Ascending aorta (tissue), 2 donors: ENCODE results near the gene APOO. TPM values are rescaled to one million over a fixed set of nuclear protein-coding genes. Genes with fewer than 3 reads are reported as not detected.

Experiments
- DNase-seq, 2 donors: peaks; one replicate each; pipeline ENCODE4 v3.0.0-alpha.2; 2019; ENCODE audit warnings: low spot score in 2 of 2
- H3K27ac ChIP-seq, 2 donors: fragments of 200-600 bp; sonication (generic); one replicate each; pipeline ENCODE4 v1.5.1; 2016 to 2017; ENCODE audit warnings: mild to moderate bottlenecking in 1 of 2
- H3K27me3 ChIP-seq: fragments of 200-600 bp; sonication (generic); one replicate; pipeline ENCODE4 v1.5.1; 2017
- H3K36me3 ChIP-seq, 2 donors: fragments of 200-600 bp; sonication (generic); one replicate each; pipeline ENCODE4 v1.5.1; 2016
- H3K4me1 ChIP-seq, 2 donors: fragments of 200-600 bp; sonication (generic); one replicate each; pipeline ENCODE4 v1.5.1; 2016 to 2017; ENCODE audit warnings: mild to moderate bottlenecking in 1 of 2
- H3K4me3 ChIP-seq, 2 donors: fragments of 200-600 bp; sonication (generic); one replicate each; pipeline ENCODE4 v1.5.1; 2016 to 2017; ENCODE audit warnings: mild to moderate bottlenecking in 1 of 2
- H3K9me3 ChIP-seq, 2 donors: fragments of 200-600 bp; sonication (generic); one replicate each; pipeline ENCODE4 v1.5.1; 2016
- intact Hi-C: fragments of 100-400 bp; cut with DNase I; formaldehyde crosslinking; loops from one replicate; pipeline ENCODE4 v1.15.1; 2023
- total RNA-seq: library from RNA; depleted of rRNA; stranded (reverse); fragments of >200 nt; gene quantifications from one replicate; pipeline ENCODE4 v1.1.0, GENCODE V29; 2016
- TF ChIP-seq, protein P1 (sequence below), 3 experiments: fragments of 200-600 bp in 2 of 3; fragments of 450-650 bp in 1 of 3; sonication (generic) in 2 of 3; IDR thresholded peaks; one replicate each; pipeline ENCODE4 v1.5.1; 2016 to 2019; ENCODE audit warnings: antibody characterized with exemption in 3 of 3, mild to moderate bottlenecking in 1 of 3, moderate library complexity in 1 of 3

APOO gene
- total RNA-seq, 1 donor from 2014 or later = not detected

DNA sequence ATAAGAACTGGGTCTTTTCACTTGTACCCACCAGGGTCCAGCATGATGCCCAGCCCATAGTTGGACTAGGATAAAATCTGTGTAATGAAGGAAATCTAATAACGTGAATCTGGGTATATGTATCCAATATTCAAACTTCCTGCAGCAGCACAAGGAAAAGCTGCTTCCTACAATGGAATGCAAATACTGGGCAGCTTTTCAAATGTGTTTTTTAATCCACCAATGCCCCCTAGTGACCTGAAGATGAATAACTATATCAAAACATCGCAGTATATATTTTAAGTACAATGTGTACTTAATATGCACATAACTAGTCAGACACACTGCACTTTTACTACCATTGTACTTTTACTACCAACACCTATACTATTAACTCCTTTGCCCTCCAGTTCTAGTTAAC lies 5.3 kb downstream of the APOO start:
- no peak for DNase-seq
- Histone ChIP-seq H3K4me1 (peaks cover 0 to 13% of the 10 kb centered on the region in 2 donors), H3K4me3 (peak overlapping the region; percentile 29 to 42), H3K36me3 (no peaks in the 10 kb centered on the region), H3K27me3 (no peaks in the 10 kb centered on the region), H3K9me3 (no peaks in the 10 kb centered on the region), H3K27ac (peak overlapping the region in 1 of 2 donors; percentile 65)
- intact Hi-C loops = loop anchor here (1.0 to 10.0 kb wide), 4 partner anchors 100 to 592 kb away; no protein-coding TSS in a partner anchor
- TF ChIP-seq, protein P1, sequence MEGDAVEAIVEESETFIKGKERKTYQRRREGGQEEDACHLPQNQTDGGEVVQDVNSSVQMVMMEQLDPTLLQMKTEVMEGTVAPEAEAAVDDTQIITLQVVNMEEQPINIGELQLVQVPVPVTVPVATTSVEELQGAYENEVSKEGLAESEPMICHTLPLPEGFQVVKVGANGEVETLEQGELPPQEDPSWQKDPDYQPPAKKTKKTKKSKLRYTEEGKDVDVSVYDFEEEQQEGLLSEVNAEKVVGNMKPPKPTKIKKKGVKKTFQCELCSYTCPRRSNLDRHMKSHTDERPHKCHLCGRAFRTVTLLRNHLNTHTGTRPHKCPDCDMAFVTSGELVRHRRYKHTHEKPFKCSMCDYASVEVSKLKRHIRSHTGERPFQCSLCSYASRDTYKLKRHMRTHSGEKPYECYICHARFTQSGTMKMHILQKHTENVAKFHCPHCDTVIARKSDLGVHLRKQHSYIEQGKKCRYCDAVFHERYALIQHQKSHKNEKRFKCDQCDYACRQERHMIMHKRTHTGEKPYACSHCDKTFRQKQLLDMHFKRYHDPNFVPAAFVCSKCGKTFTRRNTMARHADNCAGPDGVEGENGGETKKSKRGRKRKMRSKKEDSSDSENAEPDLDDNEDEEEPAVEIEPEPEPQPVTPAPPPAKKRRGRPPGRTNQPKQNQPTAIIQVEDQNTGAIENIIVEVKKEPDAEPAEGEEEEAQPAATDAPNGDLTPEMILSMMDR (IDR thresholded peaks at IDR 0.05) = peak; percentile 28 to 41 (median 32)

DNA sequence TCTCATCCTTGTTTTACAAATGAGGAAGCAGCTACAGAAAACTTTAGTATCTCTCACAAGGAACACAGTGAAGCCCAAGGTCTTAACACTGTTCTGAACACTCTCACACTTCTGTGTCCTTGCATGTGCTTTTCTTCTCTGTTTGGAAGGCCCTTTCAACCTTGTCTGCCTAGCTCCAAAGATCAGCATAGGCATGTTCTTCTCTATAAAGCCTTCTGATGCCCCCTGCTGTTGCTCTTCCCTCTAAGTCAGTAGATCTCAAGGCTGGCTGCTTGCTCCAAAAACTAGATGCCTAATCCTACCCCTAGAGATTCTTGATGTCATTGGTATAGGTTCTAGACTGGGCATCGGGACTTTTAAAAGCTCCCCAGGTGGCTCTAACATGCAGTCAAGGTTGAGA lies 5.9 kb downstream of the APOO start:
- TF ChIP-seq, protein P1 (IDR thresholded peaks at IDR 0.05) = peak; percentile 45 to 57 (median 55)
- no peaks in the 10 kb centered on the region for H3K36me3 ChIP-seq
- H3K4me3 ChIP-seq = peak overlapping the region; percentile 29 to 42
- H3K27me3 ChIP-seq = no peaks in the 10 kb centered on the region
- peak overlapping the region; percentile 6 to 65 for H3K27ac ChIP-seq
- H3K9me3 ChIP-seq = no peaks in the 10 kb centered on the region
- intact Hi-C loops = loop anchor here (1.0 to 10.0 kb wide), 4 partner anchors 100 to 593 kb away; no protein-coding TSS in a partner anchor
- peaks cover 0 to 13% of the 10 kb centered on the region in 2 donors for H3K4me1 ChIP-seq
- peak in 1 of 2 donors; percentile 72 for DNase-seq

GRCh38 chrX:23901060-23901459 lies 6.7 kb downstream of the APOO start:
- H3K27me3 ChIP-seq = no peaks in the 10 kb centered on the region

DNA sequence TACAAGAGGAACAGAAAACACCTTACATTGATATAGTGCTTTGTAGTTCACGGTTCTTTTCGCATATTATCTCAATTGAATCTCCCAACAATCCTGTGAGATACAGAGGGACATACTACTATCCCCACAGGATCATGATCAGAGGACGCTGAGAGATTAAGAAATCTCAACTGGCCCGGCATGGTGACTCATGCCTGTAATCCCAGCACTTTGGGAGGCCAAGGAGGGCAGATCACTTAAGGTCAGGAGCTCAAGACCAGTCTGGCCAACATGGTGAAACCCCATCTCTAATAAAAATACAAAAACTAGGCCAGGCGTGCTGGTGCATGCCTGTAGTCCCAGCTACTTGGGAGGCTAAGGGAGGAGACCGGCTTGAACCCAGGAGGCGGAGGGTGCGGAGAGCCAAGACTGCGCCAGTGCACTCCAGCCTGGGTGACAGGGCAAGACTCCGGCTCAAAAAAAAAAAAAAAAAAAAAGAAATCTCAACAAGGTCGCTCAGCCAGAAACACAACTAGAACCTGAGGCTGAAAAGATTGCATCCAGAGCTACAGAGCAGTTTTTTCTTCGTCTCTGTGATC lies 7.4 kb downstream of the APOO start:
- no peaks in the 10 kb centered on the region for H3K9me3 ChIP-seq
- TF ChIP-seq, protein P1 (IDR thresholded peaks at IDR 0.05) = no peak
- peak overlapping the region in 1 of 2 donors; percentile 65 for H3K27ac ChIP-seq
- H3K4me1 ChIP-seq = peaks cover 0 to 13% of the 10 kb centered on the region in 2 donors
- no peak overlapping the region for H3K4me3 ChIP-seq
- peak in 1 of 2 donors; percentile 65 for DNase-seq
- intact Hi-C loops = loop anchor here (5.0 to 10.0 kb wide), 2 partner anchors 98 to 594 kb away; no protein-coding TSS in a partner anchor
- no peaks in the 10 kb centered on the region for H3K27me3 ChIP-seq
- H3K36me3 ChIP-seq = no peaks in the 10 kb centered on the region

More at GRCh38 chrX:23901060-23901459, 6.7 kb downstream of the APOO start:
- Histone ChIP-seq H3K9me3 (no peaks in the 10 kb centered on the region), H3K4me3 (no peak overlapping the region), H3K36me3 (no peaks in the 10 kb centered on the region), H3K4me1 (peaks cover 0 to 13% of the 10 kb centered on the region in 2 donors), H3K27ac (peak overlapping the region; percentile 6 to 65)
- intact Hi-C loops = loop anchor here (5.0 to 10.0 kb wide), 2 partner anchors 99 to 594 kb away; no protein-coding TSS in a partner anchor
- no peak for DNase-seq
- TF ChIP-seq, protein P1 (IDR thresholded peaks at IDR 0.05) = no peak

GRCh38 chrX:23898412-23898959 lies 9.3 kb downstream of the APOO start:
- TF ChIP-seq, protein P1 (IDR thresholded peaks at IDR 0.05) = no peak
- Histone ChIP-seq H3K9me3 (no peaks in the 10 kb centered on the region), H3K36me3 (no peaks in the 10 kb centered on the region), H3K27ac (peak overlapping the region in 1 of 2 donors; percentile 49), H3K4me3 (no peak overlapping the region), H3K27me3 (no peaks in the 10 kb centered on the region), H3K4me1 (peaks cover 0 to 13% of the 10 kb centered on the region in 2 donors)
- no peak for DNase-seq
- intact Hi-C loops = no loop called here
